Putamen (tissue), 1 donor: ENCODE results near the gene MRFAP1L1.
"Not testable (repeated sequence)": the region's sequence is repeated elsewhere in the genome, so short reads cannot be mapped to it uniquely, and the experiment has no call there.

Source experiments
- DNase-seq: peaks from one replicate; pipeline ENCODE4 v3.0.0-alpha.2; 2016; ENCODE audit warnings: low spot score

MRFAP1L1 gene

DNA sequence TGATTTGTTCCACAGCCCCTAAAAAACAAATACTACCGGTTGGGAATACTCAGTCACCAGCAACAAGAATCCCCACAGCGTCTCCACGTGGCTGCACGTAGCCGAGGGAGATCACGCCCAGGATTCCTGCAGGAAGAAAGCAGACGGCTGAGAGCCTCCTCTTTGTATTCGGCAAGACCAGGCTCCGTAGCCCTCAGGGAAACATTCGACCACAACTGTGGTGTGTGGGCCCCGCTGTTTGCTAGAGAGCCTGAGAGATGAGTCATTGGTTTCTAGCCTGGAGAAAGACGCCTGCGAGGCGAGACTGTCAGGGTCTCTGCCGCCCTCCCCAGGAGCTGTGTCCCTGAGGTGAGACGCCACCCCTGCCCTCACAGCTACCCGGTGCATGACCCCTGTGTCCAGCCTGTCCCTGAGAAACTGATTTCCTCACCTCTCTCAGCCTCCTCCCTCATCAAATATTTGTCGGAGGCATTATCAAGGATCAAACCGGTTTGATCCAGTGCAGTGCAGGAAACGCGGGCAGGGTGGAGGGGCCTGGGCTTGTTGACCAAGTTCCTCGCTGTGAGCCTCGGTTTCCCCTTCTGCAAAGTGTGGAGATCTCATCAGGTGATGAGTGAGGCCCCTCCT is 20.7 kb downstream of the MRFAP1L1 start:
- no peak for DNase-seq

DNA sequence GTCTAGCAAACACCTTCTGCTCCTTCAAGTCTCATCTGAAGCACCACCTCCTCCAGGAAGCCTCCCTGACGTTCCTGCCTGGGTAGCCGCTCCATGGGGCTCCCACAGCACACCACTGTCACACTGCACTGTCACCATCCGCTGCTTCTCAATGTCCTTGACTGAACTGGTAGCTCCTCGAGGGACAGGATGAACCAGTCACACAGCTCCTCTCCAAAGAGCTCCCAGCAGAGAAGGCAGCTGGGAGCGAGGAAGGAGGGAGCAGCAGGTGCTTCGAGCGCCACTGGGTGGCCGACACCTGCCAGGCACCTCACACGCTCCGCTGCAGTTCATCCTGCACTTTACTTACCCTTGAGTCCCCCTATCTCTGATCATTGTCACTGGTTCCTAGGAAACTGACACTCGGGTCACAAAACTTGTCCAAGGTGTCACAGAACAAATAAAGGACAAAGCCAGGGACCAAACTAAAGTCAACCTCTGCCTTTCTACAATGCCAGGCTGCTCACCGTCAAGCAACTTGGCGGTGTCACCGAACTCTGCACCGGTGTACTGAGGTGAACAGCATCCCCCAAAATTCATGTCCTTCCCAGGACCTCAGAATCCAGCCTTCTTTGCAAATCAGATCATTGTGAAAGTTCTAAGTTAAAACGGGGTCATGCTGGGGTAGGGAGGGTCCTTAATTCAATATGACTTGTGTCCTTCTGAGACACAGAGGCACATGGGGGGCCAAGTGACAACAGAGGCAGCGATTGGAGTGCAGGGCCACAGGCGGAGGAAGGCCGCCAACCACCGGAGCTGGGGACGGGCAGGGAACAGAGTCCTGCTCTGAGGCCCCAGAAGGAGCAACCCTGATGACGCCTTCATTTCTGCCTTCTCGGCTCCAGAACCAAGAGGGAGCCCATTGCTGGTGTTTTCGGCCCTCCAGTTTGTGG is 21.5 kb downstream of the MRFAP1L1 start:
- no peak for DNase-seq

DNA sequence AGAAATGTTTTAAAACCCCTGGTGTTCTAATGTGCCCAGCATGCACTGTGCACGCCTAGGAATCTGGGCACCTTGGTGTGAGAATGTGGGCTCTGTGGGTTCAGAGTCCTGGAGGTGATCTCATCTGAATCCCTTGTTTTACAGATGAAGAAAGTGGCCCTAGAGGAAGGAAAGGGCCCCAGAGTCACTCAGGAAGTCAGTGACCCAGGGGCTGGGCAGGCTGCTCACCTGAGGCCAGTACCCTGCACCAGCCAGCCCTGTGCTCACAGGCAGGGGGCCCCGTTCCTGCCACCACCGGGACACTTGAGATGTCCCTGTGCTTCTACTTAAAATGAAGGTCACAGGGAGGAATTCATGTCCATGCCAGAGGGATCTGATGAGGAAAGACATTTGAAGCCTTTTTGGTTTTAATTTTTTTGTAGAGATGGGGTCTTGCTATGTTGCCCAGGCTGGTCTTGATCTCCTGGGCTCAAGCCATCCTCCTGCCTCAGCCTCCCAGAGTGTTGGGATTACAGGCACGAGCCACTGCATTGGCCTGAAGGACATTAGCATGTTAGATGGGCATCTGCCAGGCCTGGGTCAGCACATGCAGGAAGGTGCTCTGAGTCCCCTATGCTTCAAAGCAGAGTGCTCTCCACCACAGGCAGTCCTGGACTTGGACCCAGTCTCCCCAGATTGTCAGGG is 23.4 kb downstream of the MRFAP1L1 start:
- DNase-seq = no peak

DNA sequence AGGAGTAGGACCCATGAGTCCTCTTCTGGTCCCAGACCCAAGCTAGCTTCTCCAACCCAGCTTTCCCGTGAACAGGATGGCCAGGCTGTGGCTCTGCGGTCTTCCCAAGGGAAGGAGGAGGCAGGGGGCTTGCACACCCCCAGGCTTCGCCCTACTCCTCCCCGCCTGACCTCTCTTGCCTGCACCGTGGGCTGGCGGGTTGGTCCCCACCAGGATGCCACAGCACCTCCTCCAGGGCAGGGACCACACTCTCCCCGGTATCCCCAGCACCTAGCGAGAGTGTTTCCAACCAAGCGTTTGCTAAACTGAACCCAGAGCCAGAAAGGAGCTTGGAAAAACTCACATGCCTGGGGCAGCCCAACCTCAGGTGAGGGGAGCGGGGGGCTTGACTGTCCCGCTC is 25.0 kb downstream of the MRFAP1L1 start:
- DNase-seq = no peak

DNA sequence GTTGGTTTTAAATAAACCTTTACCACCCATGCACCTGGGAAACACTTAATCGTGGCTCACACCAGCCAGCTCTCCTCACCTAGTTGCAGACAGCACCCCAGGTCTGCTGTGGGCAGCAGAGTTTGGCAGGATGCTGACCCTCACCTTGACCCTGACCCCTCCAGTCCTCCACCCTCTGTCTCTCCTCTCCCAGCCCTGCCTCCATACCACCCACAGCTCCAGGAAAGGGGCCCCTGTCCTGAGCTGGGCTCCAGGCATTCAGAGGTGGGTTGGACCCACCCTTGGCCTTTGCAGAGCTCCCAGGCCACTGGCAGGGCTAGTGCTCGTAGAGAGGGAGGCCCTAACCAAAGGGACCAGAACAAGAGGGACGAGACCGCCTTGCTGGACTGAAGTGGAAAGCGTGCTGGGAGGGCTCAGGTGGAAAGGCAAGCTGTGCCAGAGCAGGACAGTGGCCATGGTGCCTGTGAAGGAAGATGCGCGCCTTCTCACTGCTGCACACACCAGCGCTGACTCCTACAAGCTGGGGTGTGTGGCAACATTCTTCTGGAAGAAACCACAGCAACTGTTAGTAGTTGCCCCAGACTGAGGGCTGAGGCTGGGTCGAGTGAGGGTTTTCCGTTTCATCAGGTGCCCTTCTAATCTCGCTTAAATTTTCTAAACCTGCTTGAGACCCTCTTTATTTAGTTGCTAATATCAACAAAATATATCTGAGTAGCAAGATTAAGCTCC is 26.6 kb downstream of the MRFAP1L1 start:
- DNase-seq = no peak

DNA sequence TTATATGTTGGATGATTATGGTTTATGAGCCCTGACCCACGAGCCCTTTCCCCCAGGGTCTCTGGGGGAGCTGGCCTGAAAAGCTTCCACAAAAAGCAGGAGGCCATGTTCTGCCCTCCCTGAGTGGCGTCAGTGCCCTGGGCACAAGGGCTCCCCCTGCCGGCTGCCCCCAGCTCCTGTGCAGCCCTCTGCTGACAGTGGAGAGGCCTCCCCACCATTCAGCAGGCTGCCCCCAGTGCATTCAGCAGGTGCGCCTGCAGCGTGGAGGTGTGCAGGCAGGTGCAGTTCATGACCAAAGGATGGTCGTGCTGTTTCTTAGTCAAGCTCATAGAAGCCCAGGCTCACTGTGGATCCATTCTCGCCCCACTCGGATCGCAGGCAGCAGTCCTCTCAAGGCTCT is 28.5 kb downstream of the MRFAP1L1 start:
- no peak for DNase-seq

DNA sequence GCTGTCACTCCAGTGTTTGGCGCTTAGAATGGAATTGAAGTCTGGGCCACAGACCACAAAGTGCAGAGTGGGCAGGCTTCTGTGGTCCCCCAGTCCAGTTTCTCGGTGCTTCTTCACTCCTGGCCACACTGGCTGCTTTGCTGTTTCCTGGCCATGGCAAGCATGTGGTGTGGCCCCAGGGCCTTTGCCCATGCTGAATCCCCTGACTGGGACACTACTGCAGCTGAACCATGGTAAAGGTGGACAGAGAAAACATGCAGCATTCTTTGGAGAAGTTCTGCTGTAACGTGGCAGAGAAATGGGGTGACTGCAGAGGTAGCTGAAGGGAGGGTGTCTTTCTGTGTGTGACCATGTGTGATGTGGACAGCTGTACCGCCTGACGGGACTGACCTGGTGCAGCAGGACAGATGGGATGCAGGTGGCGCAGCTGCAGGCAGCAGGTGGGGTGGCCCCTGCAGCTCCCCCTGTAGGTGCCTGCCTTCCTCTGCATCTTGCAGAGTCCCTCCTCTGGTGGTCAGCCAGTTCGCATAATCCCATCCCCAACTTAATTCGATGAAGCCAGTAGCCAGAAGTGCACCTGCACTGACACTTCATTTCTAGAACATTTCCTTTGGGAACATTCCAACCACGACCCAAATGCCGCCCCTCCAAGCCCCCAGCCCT is 29.2 kb downstream of the MRFAP1L1 start:
- DNase-seq = no peak

DNA sequence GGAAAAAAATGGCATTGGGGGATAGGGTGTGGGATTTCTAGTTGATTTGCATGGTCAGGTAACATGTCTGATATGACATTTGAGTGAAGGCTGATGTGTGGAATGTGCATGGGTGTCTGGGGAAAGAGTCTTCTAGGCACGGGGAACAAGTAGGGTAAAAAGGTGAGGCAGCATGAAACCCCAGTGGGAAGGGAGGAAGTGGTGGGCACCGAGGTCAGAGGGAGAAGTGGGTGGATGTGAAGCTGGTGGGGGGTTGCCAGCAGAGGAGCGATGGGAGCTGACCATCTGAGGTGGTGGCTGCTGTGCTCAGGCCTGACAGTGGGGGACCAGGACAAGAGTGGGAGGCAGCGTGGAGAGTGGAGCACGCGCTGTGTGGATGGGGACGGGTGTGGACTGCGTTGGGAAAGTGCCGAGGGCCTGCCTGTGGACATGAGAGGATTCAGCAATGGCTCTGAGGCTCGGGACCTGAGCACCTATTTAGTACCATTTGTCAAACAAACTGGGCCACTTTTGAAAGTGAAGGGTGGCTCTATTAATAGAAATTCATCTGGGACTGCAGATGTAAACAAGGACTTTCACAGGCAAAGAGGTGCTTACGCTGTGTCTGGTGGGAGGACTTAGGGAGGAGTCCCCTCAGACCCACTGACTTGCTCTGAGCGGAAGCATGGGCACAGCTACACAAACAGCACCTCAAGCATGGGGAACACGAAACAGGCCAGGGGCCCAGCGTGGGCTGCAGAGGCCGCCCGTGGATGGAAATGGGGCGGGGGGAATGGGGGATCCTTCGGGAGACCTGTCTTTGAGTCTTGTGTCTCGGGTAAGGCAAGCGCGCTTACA is 32.7 kb downstream of the MRFAP1L1 start:
- DNase-seq = no peak

DNA sequence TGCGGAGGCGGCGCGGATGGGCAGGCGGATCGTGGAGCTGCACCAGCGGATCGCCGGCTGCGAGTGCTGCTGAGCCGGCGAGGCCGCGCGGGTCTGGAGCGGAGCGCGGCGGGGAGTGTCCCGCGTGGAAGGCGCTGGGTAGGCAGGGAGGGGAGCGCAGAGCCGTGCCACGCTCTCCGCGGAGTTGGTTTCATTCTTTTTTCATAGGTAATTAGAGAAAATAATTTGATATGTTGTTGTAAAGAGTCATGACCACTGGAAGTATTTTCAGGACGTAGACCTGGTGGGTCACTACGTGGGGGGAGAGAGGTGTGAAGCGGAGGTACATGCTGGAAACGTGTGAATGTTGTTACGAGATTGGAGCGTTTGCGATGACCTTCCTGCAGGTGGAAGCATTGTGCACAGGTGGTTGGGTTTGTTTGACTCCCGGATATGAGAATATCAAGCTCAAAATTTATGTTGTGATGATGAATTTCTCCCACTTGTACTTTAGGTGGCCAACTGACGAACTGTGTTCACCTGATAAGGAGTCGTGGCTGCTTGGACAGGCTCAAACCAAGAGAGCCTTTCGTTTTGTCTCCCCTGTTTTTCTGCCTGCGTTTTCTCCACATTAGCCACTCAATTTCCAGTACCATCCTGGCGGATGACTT is 35.0 kb downstream of the MRFAP1L1 start:
- peak; percentile 15 for DNase-seq

DNA sequence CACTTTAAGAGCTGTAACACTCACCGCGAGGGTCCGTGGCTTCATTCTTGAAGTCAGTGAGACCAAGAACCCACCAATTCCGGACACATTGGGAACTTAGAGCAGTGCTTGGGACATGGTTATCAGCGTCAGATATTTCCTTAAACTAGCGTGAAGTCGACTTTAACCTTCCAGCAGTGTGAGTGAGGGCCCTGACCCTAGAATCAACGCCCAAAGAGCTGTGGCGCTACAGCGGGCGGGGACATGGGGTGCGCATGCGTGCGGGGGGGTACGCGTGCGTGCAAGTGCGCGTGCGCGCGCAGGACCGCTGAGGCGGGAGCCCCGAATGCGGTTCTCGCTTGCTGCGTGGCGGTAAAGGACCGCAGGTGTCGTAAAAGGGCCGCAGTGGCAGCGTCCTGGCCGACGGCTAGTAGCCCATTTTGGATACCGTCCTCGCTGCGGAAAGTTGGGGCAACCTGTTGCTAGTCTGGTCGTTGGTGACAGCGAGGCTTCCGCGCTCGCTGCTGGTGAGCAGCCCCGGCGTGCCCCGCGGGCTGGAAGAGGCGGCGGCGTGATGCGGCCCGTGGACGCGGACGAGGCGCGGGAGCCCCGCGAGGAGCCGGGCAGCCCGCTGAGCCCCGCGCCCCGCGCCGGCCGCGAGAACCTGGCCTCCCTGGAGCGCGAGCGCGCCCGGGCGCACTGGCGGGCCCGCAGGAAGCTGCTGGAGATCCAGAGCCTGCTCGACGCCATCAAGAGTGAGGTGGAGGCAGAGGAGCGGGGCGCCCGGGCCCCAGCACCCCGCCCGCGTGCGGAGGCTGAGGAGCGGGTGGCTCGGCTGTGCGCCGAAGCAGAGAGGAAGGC is 35.8 kb downstream of the MRFAP1L1 start:
- DNase-seq = peak; percentile 94

DNA sequence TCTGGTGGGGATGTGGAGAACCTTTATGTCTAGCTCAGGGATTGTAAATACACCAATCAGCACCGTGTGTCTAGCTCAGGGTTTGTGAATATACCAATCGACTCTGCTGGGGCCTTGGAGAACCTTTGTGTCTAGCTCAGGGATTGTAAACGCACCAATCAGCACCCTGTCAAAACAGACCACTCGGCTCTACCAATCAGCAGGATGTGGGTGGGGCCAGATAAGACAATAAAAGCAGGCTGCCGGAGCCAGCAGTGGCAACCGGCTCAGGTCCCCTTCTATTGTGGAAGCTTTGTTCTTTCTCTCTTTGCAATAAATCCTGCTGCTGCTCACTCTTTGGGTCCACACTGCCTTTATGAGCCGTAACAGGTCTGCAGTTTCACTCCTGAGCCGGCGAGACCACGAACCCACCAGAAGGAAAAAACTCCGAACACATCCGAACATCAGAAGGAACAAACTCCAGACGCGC is 36.4 kb downstream of the MRFAP1L1 start:
- DNase-seq = not testable (repeated sequence)

DNA sequence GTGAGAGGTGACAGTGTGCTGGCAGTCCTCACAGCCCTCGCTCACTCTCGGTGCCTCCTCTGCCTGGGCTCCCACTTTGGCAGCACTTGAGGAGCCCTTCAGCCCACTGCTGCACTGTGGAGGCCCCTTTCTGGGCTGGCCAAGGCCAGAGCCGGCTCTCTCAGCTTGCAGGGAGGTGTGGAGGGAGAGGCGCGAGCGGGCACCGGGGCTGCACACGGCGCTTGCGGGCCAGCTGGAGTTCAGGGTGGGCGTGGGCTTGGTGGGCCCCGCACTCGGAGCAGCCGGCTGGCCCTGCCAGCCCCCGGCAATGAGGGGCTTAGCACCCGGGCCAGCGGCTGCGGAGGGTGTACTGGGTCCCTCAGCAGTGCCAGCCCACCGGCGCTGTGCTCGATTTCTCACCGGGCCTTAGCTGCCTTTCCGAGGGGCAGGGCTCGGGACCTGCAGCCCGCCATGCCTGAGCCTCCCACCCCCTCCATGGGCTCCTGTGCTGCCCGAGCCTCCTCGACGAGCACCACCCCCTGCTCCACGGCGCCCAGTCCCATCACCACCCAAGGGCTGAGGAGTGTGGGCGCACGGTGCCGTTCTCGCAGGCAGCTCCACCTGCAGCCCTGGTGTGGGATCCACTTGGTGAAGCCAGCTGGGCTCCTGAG is 37.0 kb downstream of the MRFAP1L1 start:
- not testable (repeated sequence) for DNase-seq

DNA sequence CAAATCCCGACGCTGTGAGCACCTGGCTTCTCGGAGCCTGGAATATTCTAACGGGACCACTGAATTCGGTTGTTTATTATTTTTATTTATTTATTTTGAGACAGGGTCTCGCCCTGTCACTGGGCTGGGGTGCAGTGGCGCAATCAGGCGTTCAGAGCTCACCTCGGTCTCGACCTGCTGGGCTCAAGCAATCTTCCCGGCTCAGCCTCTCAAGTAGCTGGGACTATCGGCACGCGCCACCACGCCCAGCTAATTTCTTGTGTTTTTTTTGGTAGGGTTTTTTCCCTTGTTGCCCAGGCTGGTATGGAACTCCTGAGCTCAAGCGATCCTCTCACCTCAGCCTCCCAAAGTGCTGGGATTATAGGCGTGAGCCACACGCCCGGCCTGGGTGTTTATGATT is 37.5 kb downstream of the MRFAP1L1 start:
- DNase-seq = no peak

DNA sequence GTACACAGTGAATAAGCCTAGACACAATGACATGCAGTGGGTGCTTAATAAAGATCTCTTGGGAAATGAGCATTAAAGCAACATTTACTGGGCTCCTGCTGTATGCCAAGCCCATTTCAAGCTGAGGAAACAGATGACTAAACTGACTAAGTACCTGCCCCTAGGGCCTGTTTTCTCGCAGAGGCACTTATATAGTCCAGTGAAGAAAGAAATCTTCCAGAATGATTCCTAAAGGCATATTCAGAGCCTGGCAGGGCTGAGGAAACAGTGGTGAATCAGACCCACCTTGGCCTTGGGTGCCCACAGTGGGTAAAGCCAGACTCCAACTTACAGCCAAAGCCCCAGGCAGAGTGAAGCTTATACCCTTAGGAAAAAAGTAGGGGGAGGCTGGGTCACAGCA is 38.0 kb downstream of the MRFAP1L1 start:
- no peak for DNase-seq

DNA sequence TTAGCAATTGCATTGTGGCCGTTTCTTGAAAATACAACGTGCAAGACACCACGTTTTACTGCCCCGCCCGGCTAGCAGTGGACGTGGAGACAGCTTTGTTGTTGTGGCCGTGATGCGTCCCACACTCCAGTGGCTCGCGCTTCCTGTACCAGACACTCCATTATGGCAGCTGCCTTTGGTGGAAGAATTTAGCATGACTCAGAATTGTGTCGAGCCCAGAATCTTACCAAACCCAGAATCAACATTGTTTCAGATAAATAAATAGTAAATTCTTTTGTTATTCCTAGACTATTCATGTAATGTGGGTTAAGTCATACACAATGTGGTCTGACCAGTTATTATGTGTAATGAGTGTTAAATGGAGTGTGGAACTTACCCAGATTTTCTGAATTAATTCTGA is 41.3 kb downstream of the MRFAP1L1 start:
- no peak for DNase-seq

DNA sequence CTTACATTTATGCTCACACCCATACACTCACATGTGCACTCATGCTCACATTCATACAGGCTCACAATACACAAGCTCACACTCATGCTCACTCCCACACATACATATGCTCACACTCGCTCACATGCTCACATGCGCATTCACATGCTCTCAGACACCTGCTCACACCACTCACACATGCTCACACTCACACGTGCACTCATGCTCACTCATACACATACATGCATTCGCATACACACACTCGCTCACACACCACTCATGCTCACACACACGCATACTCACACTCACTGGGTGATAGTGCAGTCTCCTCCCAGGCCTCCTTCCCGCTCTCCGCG is 44.4 kb downstream of the MRFAP1L1 start:
- no peak for DNase-seq

DNA sequence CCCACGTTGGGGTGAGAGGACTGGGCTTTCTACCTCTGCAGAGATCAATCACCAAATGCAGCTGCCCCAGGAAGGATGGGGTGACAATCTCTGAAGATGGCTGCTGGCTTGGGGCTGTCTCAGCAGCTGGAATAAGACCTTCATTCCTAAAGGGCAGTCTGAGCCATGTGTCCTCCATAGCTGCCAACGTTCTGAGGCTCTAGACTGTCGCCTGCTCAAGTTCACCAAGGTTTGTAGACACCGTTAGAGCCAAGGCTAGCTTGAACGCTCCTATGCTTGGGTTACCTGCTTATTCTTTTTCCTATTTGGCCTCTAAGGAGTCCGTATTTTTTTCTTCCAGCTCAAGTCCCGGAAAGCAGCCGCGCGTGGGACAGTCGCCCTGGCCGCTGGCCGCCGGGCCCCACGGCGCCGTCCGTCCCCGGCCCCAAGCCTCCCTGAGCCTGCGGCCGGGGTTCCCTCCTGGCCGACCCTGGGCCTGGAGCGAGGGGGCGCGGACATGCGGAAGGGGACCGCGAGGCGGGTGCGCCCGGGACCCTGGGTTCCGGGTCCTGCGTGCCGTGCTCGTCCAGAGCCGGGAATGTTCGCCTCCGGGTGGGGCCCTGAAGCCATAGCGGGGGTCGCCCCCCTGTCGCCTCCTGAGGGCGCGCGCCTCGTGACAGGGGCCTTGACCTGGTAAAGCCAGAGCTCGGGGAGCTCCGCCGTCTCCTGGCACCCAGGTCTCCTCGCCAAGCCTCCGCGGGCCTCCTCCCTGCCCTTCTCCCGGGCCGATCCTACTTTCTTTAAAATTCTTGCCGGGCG is 45.9 kb downstream of the MRFAP1L1 start:
- DNase-seq = no peak

DNA sequence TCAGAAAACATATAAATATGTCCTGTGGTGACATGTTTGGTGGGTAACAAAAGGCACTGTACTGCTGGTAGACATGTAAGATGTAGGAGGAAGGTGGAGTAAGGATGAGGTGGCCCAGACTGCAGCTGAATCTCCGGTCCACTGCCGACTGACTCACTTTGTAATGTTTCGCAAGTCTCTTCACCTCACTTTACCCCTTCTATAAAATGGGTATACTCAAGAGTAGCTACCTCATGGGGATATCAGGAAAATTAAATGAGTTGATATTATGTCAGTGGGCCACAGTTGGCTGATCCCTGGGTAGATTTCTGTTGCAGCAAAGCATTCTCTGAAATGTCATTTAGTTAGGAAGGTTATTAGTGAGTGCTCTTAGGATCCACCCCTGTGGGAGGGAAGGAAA is 47.1 kb downstream of the MRFAP1L1 start:
- DNase-seq = no peak
